DND-41 (cell line): Measurements from ENCODE around the gene POU2F1.
A peak's percentile ranks its signal among the peaks of the same experiment; 100 is the strongest.

Experiments used
- ATAC-seq: fragments of 200-7000 bp; cut with Tn5 transposase; 3 replicates; pipeline ENCODE4 v1.9.1; 2021; ENCODE audit warnings: low read depth; ENCODE audit not compliant: insufficient read depth
- DNase-seq: peaks from one replicate; pipeline ENCODE4 v3.0.0-alpha.2; 2020
- H2AFZ ChIP-seq: 2 replicates; pipeline ENCODE4 v1.6.0; 2012; ENCODE audit warnings: low read depth, low read length
- H3K27ac ChIP-seq: 2 replicates; pipeline ENCODE4 v1.5.1; 2012; ENCODE audit warnings: low read length, inconsistent platforms
- H3K27me3 ChIP-seq: fragments of 200-600 bp; sonication (generic); 2 replicates; pipeline ENCODE4 v1.6.0; 2012; ENCODE audit warnings: low read length, mild to moderate bottlenecking, inconsistent platforms; ENCODE audit not compliant: insufficient read depth, poor library complexity
- H3K36me3 ChIP-seq: 2 replicates; pipeline ENCODE4 v1.5.1; 2012; ENCODE audit warnings: low read length, inconsistent platforms; ENCODE audit not compliant: insufficient read depth
- H3K4me1 ChIP-seq: 2 replicates; pipeline ENCODE4 v1.5.1; 2012; ENCODE audit warnings: mild to moderate bottlenecking, low read length; ENCODE audit not compliant: insufficient read depth
- H3K4me2 ChIP-seq: 2 replicates; pipeline ENCODE4 v1.6.0; 2012; ENCODE audit warnings: mild to moderate bottlenecking, moderate library complexity, low read length, inconsistent platforms; ENCODE audit not compliant: insufficient read depth
- H3K4me3 ChIP-seq, 2 experiments: fragments of 200-600 bp in 1 of 2; shearing (Covaris generic) in 1 of 2; 2 replicates each; pipeline ENCODE4 v1.5.1; 2012 to 2016; ENCODE audit warnings: inconsistent platforms in 2 of 2, low read length in 2 of 2, mild to moderate bottlenecking in 2 of 2, low read depth in 1 of 2, moderate library complexity in 1 of 2
- H3K79me2 ChIP-seq: 2 replicates; pipeline ENCODE4 v1.6.0; 2012; ENCODE audit warnings: low read length, inconsistent platforms; ENCODE audit not compliant: insufficient read depth
- H3K9ac ChIP-seq: 2 replicates; pipeline ENCODE4 v1.6.0; 2012; ENCODE audit warnings: low read depth, mild to moderate bottlenecking, inconsistent platforms, low read length, moderate library complexity
- H3K9me3 ChIP-seq: 2 replicates; pipeline ENCODE4 v1.5.1; 2012; ENCODE audit warnings: low read length, moderate library complexity, mild to moderate bottlenecking, inconsistent platforms; ENCODE audit not compliant: insufficient read depth, severe bottlenecking
- H4K20me1 ChIP-seq: 2 replicates; pipeline ENCODE4 v1.6.0; 2012; ENCODE audit warnings: low read length; ENCODE audit not compliant: insufficient read depth
- EZH2 ChIP-seq: IDR thresholded peaks from 3 replicates; pipeline ENCODE4 v1.6.1; 2012; ENCODE audit warnings: borderline replicate concordance, low read depth, mild to moderate bottlenecking, moderate library complexity, low read length, inconsistent platforms; ENCODE audit not compliant: severe bottlenecking
- TF ChIP-seq, protein P1 (sequence below): IDR thresholded peaks from 2 replicates; pipeline ENCODE4 v1.5.1; 2012; ENCODE audit warnings: borderline replicate concordance, low read length, moderate library complexity, mild to moderate bottlenecking; ENCODE audit not compliant: poor library complexity, severe bottlenecking; ENCODE audit errors: extremely low read depth

Gene POU2F1

GRCh38 chr1:167471568-167471967 is 250.9 kb downstream of the POU2F1 start:
- H3K4me1 ChIP-seq = peaks cover 51% of the 10 kb centered on the region
- no peak for TF ChIP-seq EZH2
- TF ChIP-seq, protein P1, sequence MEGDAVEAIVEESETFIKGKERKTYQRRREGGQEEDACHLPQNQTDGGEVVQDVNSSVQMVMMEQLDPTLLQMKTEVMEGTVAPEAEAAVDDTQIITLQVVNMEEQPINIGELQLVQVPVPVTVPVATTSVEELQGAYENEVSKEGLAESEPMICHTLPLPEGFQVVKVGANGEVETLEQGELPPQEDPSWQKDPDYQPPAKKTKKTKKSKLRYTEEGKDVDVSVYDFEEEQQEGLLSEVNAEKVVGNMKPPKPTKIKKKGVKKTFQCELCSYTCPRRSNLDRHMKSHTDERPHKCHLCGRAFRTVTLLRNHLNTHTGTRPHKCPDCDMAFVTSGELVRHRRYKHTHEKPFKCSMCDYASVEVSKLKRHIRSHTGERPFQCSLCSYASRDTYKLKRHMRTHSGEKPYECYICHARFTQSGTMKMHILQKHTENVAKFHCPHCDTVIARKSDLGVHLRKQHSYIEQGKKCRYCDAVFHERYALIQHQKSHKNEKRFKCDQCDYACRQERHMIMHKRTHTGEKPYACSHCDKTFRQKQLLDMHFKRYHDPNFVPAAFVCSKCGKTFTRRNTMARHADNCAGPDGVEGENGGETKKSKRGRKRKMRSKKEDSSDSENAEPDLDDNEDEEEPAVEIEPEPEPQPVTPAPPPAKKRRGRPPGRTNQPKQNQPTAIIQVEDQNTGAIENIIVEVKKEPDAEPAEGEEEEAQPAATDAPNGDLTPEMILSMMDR = no peak
- H3K9me3 ChIP-seq = no peaks in the 10 kb centered on the region
- H2AFZ ChIP-seq = no peak overlapping the region
- H3K9ac ChIP-seq = no peak overlapping the region
- H3K36me3 ChIP-seq = peaks cover 17% of the 10 kb centered on the region
- H4K20me1 ChIP-seq = peaks cover 14% of the 10 kb centered on the region
- H3K79me2 ChIP-seq = peaks cover 84% of the 10 kb centered on the region
- H3K4me3 ChIP-seq = no peak overlapping the region
- no peak overlapping the region for H3K27ac ChIP-seq
- ATAC-seq (no peak), DNase-seq (no peak)
- H3K27me3 ChIP-seq = no peaks in the 10 kb centered on the region
- no peak overlapping the region for H3K4me2 ChIP-seq

GRCh38 chr1:167472752-167473521 is 252.3 kb downstream of the POU2F1 start:
- no peaks in the 10 kb centered on the region for H3K9me3 ChIP-seq
- H3K36me3 ChIP-seq = peaks cover 17% of the 10 kb centered on the region
- peaks cover 63% of the 10 kb centered on the region for H3K4me1 ChIP-seq
- peaks cover 7% of the 10 kb centered on the region for H4K20me1 ChIP-seq
- H3K4me2 ChIP-seq = peak overlapping the region; percentile 64
- H3K79me2 ChIP-seq = peaks cover 87% of the 10 kb centered on the region
- DNase-seq (peak; percentile 45), ATAC-seq (no peak)
- peak overlapping the region; percentile 84 for H3K27ac ChIP-seq
- peak overlapping the region; percentile 41 for H3K9ac ChIP-seq
- no peaks in the 10 kb centered on the region for H3K27me3 ChIP-seq
- H3K4me3 ChIP-seq = peak overlapping the region in 1 of 2 experiments; percentile 41; a peak in 2 of 4 replicates
- no peak overlapping the region for H2AFZ ChIP-seq
- TF ChIP-seq EZH2 = no peak
- TF ChIP-seq, protein P1 = no peak

DNA sequence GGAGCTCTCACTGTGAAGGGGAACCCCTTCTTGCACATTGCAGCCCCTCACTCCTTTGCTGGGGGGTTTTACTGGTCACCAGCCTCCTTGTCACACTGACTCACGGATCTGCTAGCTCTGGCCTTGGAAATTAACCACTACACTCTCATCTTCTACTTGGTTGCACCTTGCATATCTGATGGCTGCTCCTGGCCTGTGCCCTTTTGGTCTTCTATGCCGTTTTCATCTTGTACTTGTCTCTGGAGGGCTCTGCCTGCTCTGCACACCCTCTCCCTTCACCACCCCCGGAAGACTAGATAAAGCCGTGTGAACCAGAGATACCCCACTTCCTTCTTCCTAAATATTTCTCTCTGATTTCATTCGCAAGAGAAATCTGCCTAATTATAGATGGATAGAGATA is 253.1 kb downstream of the POU2F1 start:
- H3K4me2 ChIP-seq = peak overlapping the region; percentile 64
- TF ChIP-seq EZH2 = no peak
- TF ChIP-seq, protein P1 = no peak
- peaks cover 7% of the 10 kb centered on the region for H4K20me1 ChIP-seq
- H3K27ac ChIP-seq = peak overlapping the region; percentile 84
- H2AFZ ChIP-seq = no peak overlapping the region
- peaks cover 23% of the 10 kb centered on the region for H3K36me3 ChIP-seq
- ATAC-seq (peak; percentile 76), DNase-seq (no peak)
- no peaks in the 10 kb centered on the region for H3K9me3 ChIP-seq
- peak overlapping the region; percentile 41 for H3K9ac ChIP-seq
- peak overlapping the region in 1 of 2 experiments; percentile 41; a peak in 2 of 4 replicates for H3K4me3 ChIP-seq
- peaks cover 67% of the 10 kb centered on the region for H3K4me1 ChIP-seq
- H3K79me2 ChIP-seq = peaks cover 87% of the 10 kb centered on the region
- no peaks in the 10 kb centered on the region for H3K27me3 ChIP-seq
